WTC11 (cell line): ENCODE measurements around the gene SRSF1. TPM values are rescaled to one million over a fixed set of nuclear protein-coding genes. Genes with fewer than 3 reads are reported as not detected.

Experiments used
- ATAC-seq: fragments of 200-7000 bp; cut with Tn5 transposase; 2 replicates; pipeline ENCODE4 v1.10.0; 2021; ENCODE audit warnings: mild to moderate bottlenecking, moderate library complexity
- CTCF ChIA-PET: fragments of 300-600 bp; sonication (Branson Sonifier 250); formaldehyde crosslinking; loops from one replicate; lab custom pipeline; 2021; ENCODE audit warnings: antibody characterized with exemption; lab: Charles Lee
- POLR2A ChIA-PET: fragments of 350-600 bp; sonication (Branson Sonifier 250); formaldehyde crosslinking; loops from one replicate; lab custom pipeline; 2021; ENCODE audit warnings: antibody characterized with exemption; lab: Charles Lee
- DNase-seq: peaks from one replicate; pipeline ENCODE4 v3.0.0; 2021; ENCODE audit warnings: low spot score
- H3K27ac Mint-ChIP-seq: 2 replicates; pipeline ENCODE4 v1.8.0; 2021; ENCODE audit warnings: mixed read lengths
- H3K27me3 Mint-ChIP-seq: 2 replicates; pipeline ENCODE4 v1.8.0; 2021; ENCODE audit warnings: low read depth, mild to moderate bottlenecking, moderate library complexity, mixed read lengths
- H3K36me3 Mint-ChIP-seq: 2 replicates; pipeline ENCODE4 v1.8.0; 2021; ENCODE audit warnings: mixed read lengths
- H3K4me1 Mint-ChIP-seq: 2 replicates; pipeline ENCODE4 v1.8.0; 2022; ENCODE audit warnings: mixed read lengths
- H3K4me3 Mint-ChIP-seq: 2 replicates; pipeline ENCODE4 v1.8.0; 2021; ENCODE audit warnings: mild to moderate bottlenecking, moderate library complexity, mixed read lengths
- H3K9me3 Mint-ChIP-seq: 2 replicates; pipeline ENCODE4 v1.8.0; 2021; ENCODE audit warnings: mixed read lengths
- ATF1 ChIP-seq: sonication (generic); formaldehyde crosslinking; IDR thresholded peaks from 2 replicates; pipeline ENCODE4 v1.8.1; 2023; ENCODE audit warnings: mild to moderate bottlenecking, moderate library complexity, missing genetic modification reagents
- CBFB ChIP-seq: sonication (generic); formaldehyde crosslinking; IDR thresholded peaks from 2 replicates; pipeline ENCODE4 v1.8.1; 2022; ENCODE audit warnings: mild to moderate bottlenecking, low read depth, missing genetic modification reagents
- ELF4 ChIP-seq: sonication (generic); formaldehyde crosslinking; IDR thresholded peaks from 2 replicates; pipeline ENCODE4 v1.8.1; 2022; ENCODE audit warnings: low read depth, mild to moderate bottlenecking, moderate library complexity, missing genetic modification reagents
- FOXJ3 ChIP-seq: sonication (generic); formaldehyde crosslinking; IDR thresholded peaks from 2 replicates; pipeline ENCODE4 v1.9.0; 2021; ENCODE audit warnings: missing genetic modification reagents, mild to moderate bottlenecking, borderline replicate concordance
- FOXK1 ChIP-seq: sonication (generic); formaldehyde crosslinking; IDR thresholded peaks from 2 replicates; pipeline ENCODE4 v1.8.0; 2022; ENCODE audit warnings: mild to moderate bottlenecking, moderate library complexity, missing genetic modification reagents
- FOXP1 ChIP-seq: sonication (generic); formaldehyde crosslinking; IDR thresholded peaks from 2 replicates; pipeline ENCODE4 v1.8.0; 2022; ENCODE audit warnings: missing genetic modification reagents, mild to moderate bottlenecking, moderate library complexity, borderline replicate concordance
- HMGXB4 ChIP-seq: sonication (generic); formaldehyde crosslinking; IDR thresholded peaks from 2 replicates; pipeline ENCODE4 v1.8.1; 2023; ENCODE audit warnings: mild to moderate bottlenecking, moderate library complexity, missing genetic modification reagents
- KAT7 ChIP-seq: sonication (generic); formaldehyde crosslinking; IDR thresholded peaks from 2 replicates; pipeline ENCODE4 v1.8.1; 2023; ENCODE audit warnings: missing genetic modification reagents, mild to moderate bottlenecking, borderline replicate concordance
- NFYB ChIP-seq: sonication (generic); formaldehyde crosslinking; conservative IDR thresholded peaks from 2 replicates; pipeline ENCODE4 v1.8.0; 2022; ENCODE audit warnings: low read depth, missing genetic modification reagents
- PREB ChIP-seq: sonication (generic); formaldehyde crosslinking; IDR thresholded peaks from 2 replicates; pipeline ENCODE4 v1.8.1; 2022; ENCODE audit warnings: mild to moderate bottlenecking, missing genetic modification reagents, moderate library complexity, borderline replicate concordance
- PRRX2 ChIP-seq: fragments of 250-450 bp; sonication (Bioruptor Pico); IDR thresholded peaks from 2 replicates; pipeline ENCODE4 v1.8.0; 2021; ENCODE audit warnings: mild to moderate bottlenecking
- RELA ChIP-seq: sonication (generic); formaldehyde crosslinking; IDR thresholded peaks from 2 replicates; pipeline ENCODE4 v1.8.1; 2022; ENCODE audit warnings: missing genetic modification reagents, mild to moderate bottlenecking, borderline replicate concordance
- SMAD3 ChIP-seq: sonication (generic); formaldehyde crosslinking; IDR thresholded peaks from 2 replicates; pipeline ENCODE4 v1.8.0; 2022; ENCODE audit warnings: missing genetic modification reagents, mild to moderate bottlenecking, borderline replicate concordance
- TEAD1 ChIP-seq: sonication (generic); formaldehyde crosslinking; IDR thresholded peaks from 2 replicates; pipeline ENCODE4 v1.8.0; 2022; ENCODE audit warnings: mild to moderate bottlenecking, missing genetic modification reagents
- ZBTB21 ChIP-seq: sonication (generic); formaldehyde crosslinking; IDR thresholded peaks from 2 replicates; pipeline ENCODE4 v1.8.1; 2023; ENCODE audit warnings: mild to moderate bottlenecking, missing genetic modification reagents, borderline replicate concordance
- total RNA-seq: library from RNA; stranded (reverse); gene quantifications from 3 replicates; pipeline ENCODE4 v1.2.3, GENCODE V29; 2021
- TF ChIP-seq, protein P1 (sequence below): fragments of 250-450 bp; sonication (Bioruptor Pico); IDR thresholded peaks from 2 replicates; pipeline ENCODE4 v1.9.0; 2021; ENCODE audit warnings: mild to moderate bottlenecking
- TF ChIP-seq, protein P2 (sequence below): fragments of 250-450 bp; sonication (Bioruptor Pico); conservative IDR thresholded peaks from 2 replicates; pipeline ENCODE4 v1.9.0; 2021; ENCODE audit warnings: mild to moderate bottlenecking
- TF ChIP-seq, protein P3 (sequence below): fragments of 250-450 bp; sonication (Bioruptor Pico); IDR thresholded peaks from 2 replicates; pipeline ENCODE4 v2.1.2; 2022; ENCODE audit warnings: mild to moderate bottlenecking, moderate library complexity

Gene SRSF1
- total RNA-seq, 1 experiment from 2014 or later = 387 TPM

DNA sequence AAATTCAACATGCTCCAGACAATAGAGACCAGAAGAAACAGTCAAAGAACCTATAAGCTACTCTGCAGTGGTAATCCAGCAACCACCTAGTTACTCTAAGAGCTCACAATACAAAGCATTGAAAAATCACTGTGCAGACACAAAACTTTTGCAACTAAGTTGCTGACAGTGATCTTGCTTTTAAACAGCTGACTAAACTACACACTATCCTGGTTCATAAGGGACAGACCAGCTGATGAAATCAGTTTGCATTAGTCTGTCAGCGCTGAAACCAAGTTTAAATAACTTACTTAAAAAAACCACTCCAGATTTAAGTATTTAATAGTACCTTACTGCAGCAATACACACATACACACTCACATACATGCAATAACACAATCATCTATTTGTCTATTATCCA lies 23.6 kb downstream of the SRSF1 start (continued):
- TF ChIP-seq, protein P1, sequence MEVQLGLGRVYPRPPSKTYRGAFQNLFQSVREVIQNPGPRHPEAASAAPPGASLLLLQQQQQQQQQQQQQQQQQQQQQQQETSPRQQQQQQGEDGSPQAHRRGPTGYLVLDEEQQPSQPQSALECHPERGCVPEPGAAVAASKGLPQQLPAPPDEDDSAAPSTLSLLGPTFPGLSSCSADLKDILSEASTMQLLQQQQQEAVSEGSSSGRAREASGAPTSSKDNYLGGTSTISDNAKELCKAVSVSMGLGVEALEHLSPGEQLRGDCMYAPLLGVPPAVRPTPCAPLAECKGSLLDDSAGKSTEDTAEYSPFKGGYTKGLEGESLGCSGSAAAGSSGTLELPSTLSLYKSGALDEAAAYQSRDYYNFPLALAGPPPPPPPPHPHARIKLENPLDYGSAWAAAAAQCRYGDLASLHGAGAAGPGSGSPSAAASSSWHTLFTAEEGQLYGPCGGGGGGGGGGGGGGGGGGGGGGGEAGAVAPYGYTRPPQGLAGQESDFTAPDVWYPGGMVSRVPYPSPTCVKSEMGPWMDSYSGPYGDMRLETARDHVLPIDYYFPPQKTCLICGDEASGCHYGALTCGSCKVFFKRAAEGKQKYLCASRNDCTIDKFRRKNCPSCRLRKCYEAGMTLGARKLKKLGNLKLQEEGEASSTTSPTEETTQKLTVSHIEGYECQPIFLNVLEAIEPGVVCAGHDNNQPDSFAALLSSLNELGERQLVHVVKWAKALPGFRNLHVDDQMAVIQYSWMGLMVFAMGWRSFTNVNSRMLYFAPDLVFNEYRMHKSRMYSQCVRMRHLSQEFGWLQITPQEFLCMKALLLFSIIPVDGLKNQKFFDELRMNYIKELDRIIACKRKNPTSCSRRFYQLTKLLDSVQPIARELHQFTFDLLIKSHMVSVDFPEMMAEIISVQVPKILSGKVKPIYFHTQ (CRISPR knock-in tag) = no peak
- TF ChIP-seq ATF1 (CRISPR knock-in tag) (no peak), TEAD1 (CRISPR knock-in tag) (no peak), ZBTB21 (no peak), ELF4 (CRISPR knock-in tag) (no peak), KAT7 (CRISPR knock-in tag) (no peak), CBFB (no peak), PREB (CRISPR knock-in tag) (no peak), FOXK1 (CRISPR knock-in tag) (no peak), PRRX2 (CRISPR knock-in tag) (no peak), HMGXB4 (CRISPR knock-in tag) (no peak), FOXP1 (CRISPR knock-in tag) (no peak), NFYB (CRISPR knock-in tag) (no peak), FOXJ3 (CRISPR knock-in tag) (no peak)
- TF ChIP-seq, protein P2, sequence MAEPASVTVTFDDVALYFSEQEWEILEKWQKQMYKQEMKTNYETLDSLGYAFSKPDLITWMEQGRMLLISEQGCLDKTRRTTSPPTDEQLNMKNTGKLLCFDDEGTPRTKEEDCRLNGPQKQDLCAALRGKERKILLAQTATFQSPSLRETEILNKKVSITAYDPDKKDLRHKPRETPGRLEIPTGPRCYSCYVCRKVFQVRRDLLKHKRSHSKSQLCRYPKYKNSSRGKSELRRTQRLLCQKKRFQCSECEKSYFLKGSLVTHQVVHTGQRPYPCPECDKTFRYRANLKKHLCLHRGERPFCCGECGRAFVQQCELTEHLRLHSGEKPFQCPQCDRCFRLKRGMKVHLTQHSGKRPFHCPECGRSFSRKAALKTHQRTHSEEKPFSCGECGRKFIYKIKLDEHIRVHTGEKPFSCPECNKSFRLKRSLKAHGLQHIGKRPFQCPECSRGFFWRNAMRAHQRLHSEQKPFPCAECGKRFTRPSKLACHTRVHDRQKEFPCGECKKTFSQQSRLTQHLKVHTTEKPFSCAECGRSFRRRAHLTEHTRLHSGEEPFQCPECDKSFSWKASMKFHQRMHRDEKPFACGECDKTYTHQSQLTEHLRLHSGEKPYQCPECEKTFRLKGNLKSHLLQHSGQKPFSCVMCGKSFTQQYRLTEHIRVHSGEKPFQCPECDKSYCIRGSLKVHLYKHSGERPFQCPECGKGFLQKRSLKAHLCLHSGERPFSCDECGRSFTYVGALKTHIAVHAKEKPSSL (CRISPR knock-in tag) = no peak
- TF ChIP-seq, all 79 proteins: peak for 0

DNA sequence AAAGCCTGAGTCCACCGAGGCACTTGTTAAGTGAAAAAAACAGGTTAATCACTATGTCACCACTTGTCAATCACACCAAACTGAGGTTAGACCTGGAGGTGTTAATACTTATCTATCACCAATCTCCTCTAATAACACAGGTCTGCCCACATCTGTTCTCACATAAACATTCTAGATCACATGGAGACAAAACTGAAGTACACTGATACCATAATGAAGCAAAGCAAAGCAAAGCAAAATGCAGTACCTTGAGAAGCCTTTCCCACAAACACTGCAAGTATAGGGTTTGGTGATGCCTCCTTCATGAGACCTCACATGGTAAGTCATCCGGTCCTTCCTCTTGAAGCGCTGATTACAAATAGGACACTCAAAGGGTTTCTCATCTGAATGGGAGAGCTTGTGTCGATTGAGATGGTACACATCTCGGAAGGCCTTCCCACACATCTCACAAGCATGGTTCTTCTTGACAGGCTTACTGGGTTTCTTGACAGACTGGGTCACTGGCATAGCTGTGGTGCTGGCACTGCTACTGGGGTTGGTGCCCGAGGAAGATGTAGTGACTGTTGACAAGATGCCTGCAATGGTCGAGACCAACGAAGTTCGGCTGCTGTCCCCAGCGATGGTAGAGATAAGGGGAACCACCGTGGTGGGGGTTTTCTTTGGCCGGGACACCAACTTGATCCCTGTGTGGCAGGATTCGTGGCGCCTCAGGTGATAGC lies 24.4 kb downstream of the SRSF1 start:
- CTCF ChIA-PET = interaction anchor here (0.5 to 1.5 kb wide), 6 partner anchors 17 to 149 kb away, joined by 3 to 5 read pairs (median 4); partner anchors contain the start of gene CUEDC1
- Mint-ChIP-seq H3K27me3 (no peaks in the 10 kb centered on the region), H3K4me3 (no peak overlapping the region), H3K9me3 (no peaks in the 10 kb centered on the region), H3K27ac (no peak overlapping the region), H3K36me3 (peaks cover 40% of the 10 kb centered on the region), H3K4me1 (peaks cover 37% of the 10 kb centered on the region)
- ATAC-seq (no peak), DNase-seq (no peak)
- POLR2A ChIA-PET = no interaction called here
- TF ChIP-seq SMAD3 (CRISPR knock-in tag) (no peak), RELA (no peak), ELF4 (CRISPR knock-in tag) (no peak)
- TF ChIP-seq, protein P3, sequence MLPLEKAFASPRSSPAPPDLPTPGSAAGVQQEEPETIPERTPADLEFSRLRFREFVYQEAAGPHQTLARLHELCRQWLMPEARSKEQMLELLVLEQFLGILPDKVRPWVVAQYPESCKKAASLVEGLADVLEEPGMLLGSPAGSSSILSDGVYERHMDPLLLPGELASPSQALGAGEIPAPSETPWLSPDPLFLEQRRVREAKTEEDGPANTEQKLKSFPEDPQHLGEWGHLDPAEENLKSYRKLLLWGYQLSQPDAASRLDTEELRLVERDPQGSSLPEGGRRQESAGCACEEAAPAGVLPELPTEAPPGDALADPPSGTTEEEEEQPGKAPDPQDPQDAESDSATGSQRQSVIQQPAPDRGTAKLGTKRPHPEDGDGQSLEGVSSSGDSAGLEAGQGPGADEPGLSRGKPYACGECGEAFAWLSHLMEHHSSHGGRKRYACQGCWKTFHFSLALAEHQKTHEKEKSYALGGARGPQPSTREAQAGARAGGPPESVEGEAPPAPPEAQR (CRISPR knock-in tag) = no peak
